ENCODE measurements around the gene EMC10. TPM values are rescaled to one million over a fixed set of nuclear protein-coding genes. Genes with fewer than 3 reads are reported as not detected.

Gene EMC10
- total and polyA plus RNA-seq, 4 donors = 62.2 to 165 (median 137) TPM

GRCh38 chr19:50478901-50479715 lies 2.8 kb downstream of the EMC10 start:
- Histone ChIP-seq H3K27me3 (ENCODE audit: control insufficient read depth in 3 of 3, insufficient read depth in 3 of 3, low read length in 2 of 3) (no peaks in the 10 kb centered on the region), H3K9me3 (ENCODE audit: control insufficient read depth in 4 of 4, insufficient read depth in 3 of 4, low read length in 3 of 4) (no peaks in the 10 kb centered on the region), H3K4me3 (no peak overlapping the region), H3K27ac (ENCODE audit: low read depth in 1 of 2, low read length in 1 of 2) (no peak overlapping the region), H3K9ac (ENCODE audit: insufficient read depth in 1 of 2, low read length in 2 of 2) (no peak overlapping the region), H3K36me3 (ENCODE audit: control insufficient read depth in 4 of 4, insufficient read depth in 4 of 4, low read length in 4 of 4) (peaks cover 0 to 44% (median 16%) of the 10 kb centered on the region in 4 donors), H3K4me1 (ENCODE audit: control insufficient read depth in 5 of 5, insufficient read depth in 5 of 5, low read length in 5 of 5) (peaks cover 5 to 10% (median 7%) of the 10 kb centered on the region in 5 donors)
- no peak for TF ChIP-seq CTCF (IDR thresholded peaks at IDR 0.05; ENCODE audit: control extremely low read depth, extremely low read depth)
- DNase-seq (no peak), ATAC-seq (ENCODE audit: insufficient read depth, low FRiP score) (no peak)
- WGBS, 2 donors = 91% methylated on average over 19 of the region's 19 CpGs

GRCh38 chr19:50479761-50480251 lies 3.5 kb downstream of the EMC10 start:
- Histone ChIP-seq H3K27ac (ENCODE audit: low read depth in 1 of 2, low read length in 1 of 2) (no peak overlapping the region), H3K9ac (ENCODE audit: insufficient read depth in 1 of 2, low read length in 2 of 2) (no peak overlapping the region)
- DNase-seq = no peak

GRCh38 chr19:50480281-50481111 lies 4.2 kb downstream of the EMC10 start:
- no peaks in the 10 kb centered on the region for H3K9me3 ChIP-seq (ENCODE audit: control insufficient read depth in 4 of 4, insufficient read depth in 3 of 4, low read length in 3 of 4)
- H3K27me3 ChIP-seq (ENCODE audit: control insufficient read depth in 3 of 3, insufficient read depth in 3 of 3, low read length in 2 of 3) = no peaks in the 10 kb centered on the region
- no peak for TF ChIP-seq CTCF (IDR thresholded peaks at IDR 0.05; ENCODE audit: control extremely low read depth, extremely low read depth)
- no peak overlapping the region for H3K9ac ChIP-seq (ENCODE audit: insufficient read depth in 1 of 2, low read length in 2 of 2)
- H3K4me3 ChIP-seq = no peak overlapping the region
- DNase-seq (no peak), ATAC-seq (ENCODE audit: insufficient read depth, low FRiP score) (no peak)
- WGBS, 2 donors = 91 to 97% methylated on average over 23 to 37 of the region's 37 CpGs
- peaks cover 0 to 44% (median 17%) of the 10 kb centered on the region in 4 donors for H3K36me3 ChIP-seq (ENCODE audit: control insufficient read depth in 4 of 4, insufficient read depth in 4 of 4, low read length in 4 of 4)
- no peak overlapping the region for H3K27ac ChIP-seq (ENCODE audit: low read depth in 1 of 2, low read length in 1 of 2)
- peaks cover 5 to 10% (median 7%) of the 10 kb centered on the region in 5 donors for H3K4me1 ChIP-seq (ENCODE audit: control insufficient read depth in 5 of 5, insufficient read depth in 5 of 5, low read length in 5 of 5)

More at GRCh38 chr19:50479761-50480251, 3.5 kb downstream of the EMC10 start:
- TF ChIP-seq CTCF (IDR thresholded peaks at IDR 0.05; ENCODE audit: control extremely low read depth, extremely low read depth) = no peak
- Histone ChIP-seq H3K9me3 (ENCODE audit: control insufficient read depth in 4 of 4, insufficient read depth in 3 of 4, low read length in 3 of 4) (no peaks in the 10 kb centered on the region), H3K4me3 (no peak overlapping the region), H3K27me3 (ENCODE audit: control insufficient read depth in 3 of 3, insufficient read depth in 3 of 3, low read length in 2 of 3) (no peaks in the 10 kb centered on the region), H3K36me3 (ENCODE audit: control insufficient read depth in 4 of 4, insufficient read depth in 4 of 4, low read length in 4 of 4) (peaks cover 0 to 44% (median 16%) of the 10 kb centered on the region in 4 donors), H3K4me1 (ENCODE audit: control insufficient read depth in 5 of 5, insufficient read depth in 5 of 5, low read length in 5 of 5) (peaks cover 5 to 10% (median 7%) of the 10 kb centered on the region in 5 donors)
- WGBS, 2 donors = 95 to 97% methylated on average over 16 of the region's 16 CpGs
- ATAC-seq (ENCODE audit: insufficient read depth, low FRiP score) = no peak
